RPMI7951 (cell line): ENCODE results near the gene TRAF4. TPM values are rescaled to one million over a fixed set of nuclear protein-coding genes. Genes with fewer than 3 reads are reported as not detected.
"Not testable (repeated sequence)": the region's sequence is repeated elsewhere in the genome, so short reads cannot be mapped to it uniquely, and the experiment has no call there.

Source experiments
- DNase-seq: peaks from one replicate; pipeline ENCODE4 v3.0.0-alpha.2; 2012; ENCODE audit warnings: low read depth
- total RNA-seq: library from RNA; depleted of rRNA; stranded (reverse); fragments of >200 nt; shearing (Covaris generic); gene quantifications from 2 replicates; pipeline ENCODE4 v1.2.3, GENCODE V29; 2014

Gene TRAF4
- total RNA-seq, 1 experiment from 2014 or later: 25.5 TPM

- DNase-seq: no peak
Measured at GRCh38 chr17:28747801-28748750, 4.3 kb downstream of the TRAF4 start.

- DNase-seq: no peak
Measured at GRCh38 chr17:28748852-28749515, 5.2 kb downstream of the TRAF4 start.

GRCh38 chr17:28749516-28750177, 5.8 kb downstream of the TRAF4 start:
- DNase-seq: no peak

- DNase-seq: peak; percentile 80
Measured at GRCh38 chr17:28750178-28751047, 6.6 kb downstream of the TRAF4 start.

GRCh38 chr17:28751600-28752366, 8.0 kb downstream of the TRAF4 start:
- DNase-seq: no peak

GRCh38 chr17:28755486-28755885, 11.7 kb downstream of the TRAF4 start:
- peak; percentile 33 for DNase-seq

GRCh38 chr17:28756049-28756804, 12.4 kb downstream of the TRAF4 start:
- DNase-seq: no peak

- DNase-seq: no peak
Measured at GRCh38 chr17:28758411-28759121, 14.8 kb downstream of the TRAF4 start.

- DNase-seq: no peak
Measured at GRCh38 chr17:28759256-28759865, 15.6 kb downstream of the TRAF4 start.

- peak; percentile 43 for DNase-seq
Measured at GRCh38 chr17:28760601-28761562, 17.1 kb downstream of the TRAF4 start.

- no peak for DNase-seq
Measured at GRCh38 chr17:28763137-28763799, 19.5 kb downstream of the TRAF4 start.

- peak; percentile 69 for DNase-seq
Measured at GRCh38 chr17:28763804-28764266, 20.0 kb downstream of the TRAF4 start.

- DNase-seq: no peak
Measured at GRCh38 chr17:28765038-28765437, 21.2 kb downstream of the TRAF4 start.

GRCh38 chr17:28773736-28774135, 29.9 kb downstream of the TRAF4 start:
- DNase-seq: no peak

- no peak for DNase-seq
Measured at GRCh38 chr17:28774206-28774605, 30.4 kb downstream of the TRAF4 start.

GRCh38 chr17:28777178-28777577, 33.4 kb downstream of the TRAF4 start:
- no peak for DNase-seq

GRCh38 chr17:28779601-28780000, 35.8 kb downstream of the TRAF4 start:
- DNase-seq: not testable (repeated sequence)
